ENCODE measurements around the gene BDP1. TPM values are rescaled to one million over a fixed set of nuclear protein-coding genes. Genes with fewer than 3 reads are reported as not detected.

BDP1 gene
- total RNA-seq, 1 experiment from 2014 or later, result 22.0 TPM

DNA sequence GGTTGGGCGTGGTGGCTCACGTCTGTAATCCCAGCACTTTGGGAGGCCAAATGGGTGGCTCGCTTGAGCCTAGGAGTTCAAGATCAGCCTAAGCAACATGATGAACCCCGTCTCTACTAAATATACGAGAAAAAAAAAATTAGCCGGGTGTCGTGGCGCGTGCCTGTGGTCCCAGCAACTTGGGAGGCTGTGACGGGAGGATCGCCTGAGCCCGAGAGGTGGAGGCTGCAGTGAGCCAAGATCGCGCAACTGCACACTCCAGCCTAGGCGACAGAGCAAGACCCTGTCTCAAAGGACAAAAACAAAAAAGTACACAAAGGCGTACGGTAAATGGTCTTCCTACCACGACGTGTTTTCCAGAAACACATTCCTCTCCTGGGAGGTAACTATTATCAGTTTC lies 538 bp upstream of the BDP1 start:
- ATAC-seq, result no peak

More for the DNA sequence above, 538 bp upstream of the BDP1 start:
- POLR2A ChIA-PET, result no interaction called here
- peaks cover 42% of the 10 kb centered on the region for H3K79me2 ChIP-seq (ENCODE audit: insufficient read depth, low read length)
- peaks cover 7 to 13% of the 10 kb centered on the region in 2 experiments; a peak in 3 of 4 replicates for H3K4me1 ChIP-seq (ENCODE audit: control insufficient read depth in 1 of 2, insufficient read depth in 2 of 2, low read length in 2 of 2)
- H3K36me3 ChIP-seq (ENCODE audit: control insufficient read depth in 1 of 2, insufficient read depth in 2 of 2, low read length in 2 of 2), result peaks cover 14% of the 10 kb centered on the region in 2 experiments
- DNase-seq (ENCODE audit: low read depth, low spot score), result no peak
- no peaks in the 10 kb centered on the region for H3K27me3 ChIP-seq (ENCODE audit: insufficient read depth, low read length)
- peak overlapping the region; percentile 83 for H3K4me2 ChIP-seq (ENCODE audit: low read length)
- no peak overlapping the region for H3K27ac ChIP-seq (ENCODE audit: low read depth, low read length)
- H4K20me1 ChIP-seq (ENCODE audit: insufficient read depth), result no peaks in the 10 kb centered on the region
- RAD21 ChIA-PET (ENCODE audit: low non-redundant PET in 1 of 2, low total read pairs in 2 of 2, uncharacterized antibody in 2 of 2, unreplicated experiment in 2 of 2), result no interaction called here
- peak overlapping the region; percentile 90 for H2AFZ ChIP-seq (ENCODE audit: low read depth, low read length, poor library complexity, severe bottlenecking)
- no TSS peak for BruUV-seq (replicated peaks)
- TF ChIP-seq TCF7L2 (IDR thresholded peaks at IDR 0.05; ENCODE audit: borderline replicate concordance, extremely low read depth, insufficient read depth, insufficient read length) (no peak), YY1 (IDR thresholded peaks at IDR 0.05; ENCODE audit: extremely low read depth, insufficient replicate concordance, low read depth, low read length) (no peak), ZBTB33 (IDR thresholded peaks at IDR 0.05; ENCODE audit: extremely low read depth, insufficient replicate concordance, low read length) (no peak), SP1 (IDR thresholded peaks at IDR 0.05; ENCODE audit: low read depth) (no peak), ZFX (IDR thresholded peaks at IDR 0.05) (no peak), SRF (IDR thresholded peaks at IDR 0.05; ENCODE audit: low read depth) (no peak), EZH2 (IDR thresholded peaks at IDR 0.05) (no peak), POLR2AphosphoS5 (IDR thresholded peaks at IDR 0.05; ENCODE audit: low read depth, low read length) (no peak)
- CTCF ChIA-PET, result interaction anchor here (0.9 kb wide), 1 partner anchor 20 kb away, joined by 3 read pairs; no protein-coding TSS in a partner anchor
- intact Hi-C loops (cut with micrococcal nuclease), result loop anchor here (5.0 kb wide), 1 partner anchor 302 kb away; no protein-coding TSS in a partner anchor
- peak overlapping the region; percentile 66 to 96 for H3K4me3 ChIP-seq (replicated peaks in 1 of 2; ENCODE audit: low read depth in 1 of 2, low read length in 2 of 2)
- H3K9me3 ChIP-seq (ENCODE audit: control insufficient read depth in 1 of 2, insufficient read depth in 1 of 2, low read depth in 1 of 2, low read length in 2 of 2), result no peaks in the 10 kb centered on the region
- peak overlapping the region; percentile 79 for H3K9ac ChIP-seq (ENCODE audit: low read length)
- H3K9me2 ChIP-seq (ENCODE audit: insufficient read depth), result no peaks in the 10 kb centered on the region
